IPS-15b (cell line): ENCODE data around the gene OR52K1.

Experiments
- H3K27me3 ChIP-seq: one replicate; pipeline ENCODE4 v1.6.1; 2013; ENCODE audit warnings: low read length; ENCODE audit not compliant: control insufficient read depth, insufficient read depth
- H3K36me3 ChIP-seq: one replicate; pipeline ENCODE4 v1.6.1; 2013; ENCODE audit warnings: low read length; ENCODE audit not compliant: control insufficient read depth, insufficient read depth
- H3K4me1 ChIP-seq: one replicate; pipeline ENCODE4 v1.6.1; 2013; ENCODE audit warnings: mild to moderate bottlenecking, low read length; ENCODE audit not compliant: control insufficient read depth, insufficient read depth
- H3K4me3 ChIP-seq: one replicate; pipeline ENCODE4 v1.5.1; 2013; ENCODE audit warnings: low read depth, low read length
- H3K9ac ChIP-seq: one replicate; pipeline ENCODE4 v1.6.1; 2013; ENCODE audit warnings: low read depth, mild to moderate bottlenecking, low read length
- H3K9me3 ChIP-seq: one replicate; pipeline ENCODE4 v1.6.1; 2013; ENCODE audit warnings: mild to moderate bottlenecking, low read length; ENCODE audit not compliant: control insufficient read depth, insufficient read depth

Gene OR52K1

DNA sequence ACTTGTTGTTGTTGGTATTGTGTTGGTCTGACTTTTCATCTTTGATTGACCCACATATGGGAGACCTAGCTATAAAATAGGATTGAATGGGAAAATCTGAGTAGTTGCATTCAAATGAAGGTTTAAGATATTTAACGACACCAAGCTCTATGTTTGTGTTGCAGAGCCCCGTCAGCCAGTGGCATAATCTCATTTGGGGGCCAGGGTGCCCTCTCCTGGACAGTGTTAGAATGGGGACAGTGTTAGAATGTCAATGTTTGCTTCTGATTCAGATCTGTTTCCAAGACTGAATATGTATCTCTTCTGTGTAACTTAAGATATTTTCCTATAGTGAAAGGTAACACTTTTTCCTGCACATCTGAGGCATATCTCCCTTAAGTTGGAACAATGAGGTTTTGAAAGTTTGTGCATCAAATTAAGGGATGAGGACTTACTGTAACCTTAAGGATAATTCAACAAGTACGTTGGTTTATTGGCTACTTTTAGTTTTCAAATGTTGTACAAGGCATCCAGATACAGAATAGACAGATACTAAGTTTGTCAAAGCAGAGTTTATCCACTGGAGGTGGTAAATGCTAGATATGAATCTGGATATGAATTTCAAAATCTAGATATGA, 57.3 kb downstream of the OR52K1 start:
- Histone ChIP-seq H3K27me3 (peaks cover 7% of the 10 kb centered on the region), H3K9ac (no peak overlapping the region), H3K4me3 (no peak overlapping the region), H3K9me3 (no peaks in the 10 kb centered on the region), H3K4me1 (no peaks in the 10 kb centered on the region), H3K36me3 (no peaks in the 10 kb centered on the region)

- no peak overlapping the region for H3K9ac ChIP-seq
- no peak overlapping the region for H3K4me3 ChIP-seq
- no peaks in the 10 kb centered on the region for H3K9me3 ChIP-seq
- no peaks in the 10 kb centered on the region for H3K36me3 ChIP-seq
- no peaks in the 10 kb centered on the region for H3K4me1 ChIP-seq
- peaks cover 7% of the 10 kb centered on the region for H3K27me3 ChIP-seq
These were observed 58.6 kb downstream of the OR52K1 start for GRCh38 chr11:4541071-4541470.
